GM18520 (cell line): Measurements from ENCODE around the gene FMNL2.

Source experiments
- ATAC-seq: cut with Tn5 transposase; IDR thresholded peaks from one replicate; pipeline ENCODE4 v1.9.1; 2021; ENCODE audit not compliant: unreplicated experiment

The FMNL2 gene

GRCh38 chr2:152630466-152630865 lies 295.5 kb downstream of the FMNL2 start:
- no peak for ATAC-seq

- ATAC-seq = no peak
Measured at GRCh38 chr2:152632736-152633135, 297.8 kb downstream of the FMNL2 start.

GRCh38 chr2:152635635-152636298 lies 300.8 kb downstream of the FMNL2 start:
- no peak for ATAC-seq

- no peak for ATAC-seq
Measured at GRCh38 chr2:152637251-152637650, 302.3 kb downstream of the FMNL2 start.

GRCh38 chr2:152638056-152638455 lies 303.1 kb downstream of the FMNL2 start:
- no peak for ATAC-seq

GRCh38 chr2:152638590-152638989 lies 303.6 kb downstream of the FMNL2 start:
- no peak for ATAC-seq

- no peak for ATAC-seq
Measured at GRCh38 chr2:152644189-152644873, 309.4 kb downstream of the FMNL2 start.

GRCh38 chr2:152646264-152646663 lies 311.3 kb downstream of the FMNL2 start:
- ATAC-seq = no peak

GRCh38 chr2:152646775-152647174 lies 311.8 kb downstream of the FMNL2 start:
- no peak for ATAC-seq

- ATAC-seq = no peak
Measured at GRCh38 chr2:152647552-152647951, 312.6 kb downstream of the FMNL2 start.

- ATAC-seq = no peak
Measured at GRCh38 chr2:152648336-152648735, 313.4 kb downstream of the FMNL2 start.

GRCh38 chr2:152649997-152650396 lies 315.0 kb downstream of the FMNL2 start:
- no peak for ATAC-seq

- no peak for ATAC-seq
Measured at GRCh38 chr2:152650768-152651371, 315.9 kb downstream of the FMNL2 start.

- no peak for ATAC-seq
Measured at GRCh38 chr2:152651834-152652233, 316.9 kb downstream of the FMNL2 start.

GRCh38 chr2:152655880-152656279 lies 320.9 kb downstream of the FMNL2 start:
- ATAC-seq = no peak

GRCh38 chr2:152657043-152657442 lies 322.1 kb downstream of the FMNL2 start:
- ATAC-seq = peak; percentile 75

- no peak for ATAC-seq
Measured at GRCh38 chr2:152658221-152658620, 323.2 kb downstream of the FMNL2 start.

GRCh38 chr2:152661076-152661475 lies 326.1 kb downstream of the FMNL2 start:
- ATAC-seq = no peak

GRCh38 chr2:152664725-152665124 lies 329.8 kb downstream of the FMNL2 start:
- ATAC-seq = no peak

GRCh38 chr2:152674334-152674733 lies 339.4 kb downstream of the FMNL2 start:
- no peak for ATAC-seq

GRCh38 chr2:152676461-152676860 lies 341.5 kb downstream of the FMNL2 start:
- no peak for ATAC-seq

- no peak for ATAC-seq
Measured at GRCh38 chr2:152678808-152679207, 343.8 kb downstream of the FMNL2 start.
